Fibroblast of villous mesenchyme (primary cell): ENCODE measurements around the gene NYAP1. TPM values are rescaled to one million over a fixed set of nuclear protein-coding genes. Genes with fewer than 3 reads are reported as not detected.

Source experiments
- DNase-seq: peaks from one replicate; pipeline ENCODE4 v3.0.0-alpha.2; 2010; ENCODE audit warnings: low read depth
- H3K4me3 ChIP-seq: 2 replicates; pipeline ENCODE4 v1.5.1; 2011; ENCODE audit warnings: low read depth, mild to moderate bottlenecking, low read length
- total RNA-seq: library from RNA; depleted of rRNA; stranded (reverse); fragments of >200 nt; gene quantifications from 2 replicates; pipeline ENCODE4 v1.2.3, GENCODE V29; 2012
- TF ChIP-seq, protein P1 (sequence below): IDR thresholded peaks from 2 replicates; pipeline ENCODE4 v1.5.1; 2012; ENCODE audit warnings: low read depth, mild to moderate bottlenecking, low read length; ENCODE audit not compliant: insufficient read depth

Gene NYAP1
- total RNA-seq, 1 donor = 0.43 TPM

DNA sequence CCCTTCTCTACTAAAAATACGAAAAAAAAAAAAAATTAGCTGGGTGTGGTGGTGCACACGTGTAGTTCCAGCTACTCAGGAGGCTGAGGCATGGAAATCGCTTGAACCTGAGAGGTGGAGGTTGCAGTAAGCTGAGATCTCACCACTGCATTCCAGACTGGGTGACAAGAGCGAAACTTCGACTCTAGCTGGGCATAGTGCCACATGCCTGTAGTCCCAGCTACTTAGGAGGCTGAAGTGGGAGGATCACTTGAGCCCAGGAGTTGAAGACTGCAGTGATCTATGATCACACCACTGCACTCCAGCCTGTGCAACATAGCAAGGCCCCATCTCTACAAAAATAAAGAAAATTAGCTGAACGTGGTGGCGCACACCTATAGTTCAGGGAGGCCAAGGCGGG is 18.4 kb upstream of the NYAP1 start:
- DNase-seq = no peak
- TF ChIP-seq, protein P1, sequence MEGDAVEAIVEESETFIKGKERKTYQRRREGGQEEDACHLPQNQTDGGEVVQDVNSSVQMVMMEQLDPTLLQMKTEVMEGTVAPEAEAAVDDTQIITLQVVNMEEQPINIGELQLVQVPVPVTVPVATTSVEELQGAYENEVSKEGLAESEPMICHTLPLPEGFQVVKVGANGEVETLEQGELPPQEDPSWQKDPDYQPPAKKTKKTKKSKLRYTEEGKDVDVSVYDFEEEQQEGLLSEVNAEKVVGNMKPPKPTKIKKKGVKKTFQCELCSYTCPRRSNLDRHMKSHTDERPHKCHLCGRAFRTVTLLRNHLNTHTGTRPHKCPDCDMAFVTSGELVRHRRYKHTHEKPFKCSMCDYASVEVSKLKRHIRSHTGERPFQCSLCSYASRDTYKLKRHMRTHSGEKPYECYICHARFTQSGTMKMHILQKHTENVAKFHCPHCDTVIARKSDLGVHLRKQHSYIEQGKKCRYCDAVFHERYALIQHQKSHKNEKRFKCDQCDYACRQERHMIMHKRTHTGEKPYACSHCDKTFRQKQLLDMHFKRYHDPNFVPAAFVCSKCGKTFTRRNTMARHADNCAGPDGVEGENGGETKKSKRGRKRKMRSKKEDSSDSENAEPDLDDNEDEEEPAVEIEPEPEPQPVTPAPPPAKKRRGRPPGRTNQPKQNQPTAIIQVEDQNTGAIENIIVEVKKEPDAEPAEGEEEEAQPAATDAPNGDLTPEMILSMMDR = no peak
- no peak overlapping the region for H3K4me3 ChIP-seq

- DNase-seq = peak; percentile 67
- H3K4me3 ChIP-seq = no peak overlapping the region
- TF ChIP-seq, protein P1 = peak; percentile 76
Measured at GRCh38 chr7:100465702-100466311, 17.9 kb upstream of the NYAP1 start.

GRCh38 chr7:100466653-100467605 is 16.8 kb upstream of the NYAP1 start:
- no peak for DNase-seq
- H3K4me3 ChIP-seq = no peak overlapping the region
- TF ChIP-seq, protein P1 = no peak

DNA sequence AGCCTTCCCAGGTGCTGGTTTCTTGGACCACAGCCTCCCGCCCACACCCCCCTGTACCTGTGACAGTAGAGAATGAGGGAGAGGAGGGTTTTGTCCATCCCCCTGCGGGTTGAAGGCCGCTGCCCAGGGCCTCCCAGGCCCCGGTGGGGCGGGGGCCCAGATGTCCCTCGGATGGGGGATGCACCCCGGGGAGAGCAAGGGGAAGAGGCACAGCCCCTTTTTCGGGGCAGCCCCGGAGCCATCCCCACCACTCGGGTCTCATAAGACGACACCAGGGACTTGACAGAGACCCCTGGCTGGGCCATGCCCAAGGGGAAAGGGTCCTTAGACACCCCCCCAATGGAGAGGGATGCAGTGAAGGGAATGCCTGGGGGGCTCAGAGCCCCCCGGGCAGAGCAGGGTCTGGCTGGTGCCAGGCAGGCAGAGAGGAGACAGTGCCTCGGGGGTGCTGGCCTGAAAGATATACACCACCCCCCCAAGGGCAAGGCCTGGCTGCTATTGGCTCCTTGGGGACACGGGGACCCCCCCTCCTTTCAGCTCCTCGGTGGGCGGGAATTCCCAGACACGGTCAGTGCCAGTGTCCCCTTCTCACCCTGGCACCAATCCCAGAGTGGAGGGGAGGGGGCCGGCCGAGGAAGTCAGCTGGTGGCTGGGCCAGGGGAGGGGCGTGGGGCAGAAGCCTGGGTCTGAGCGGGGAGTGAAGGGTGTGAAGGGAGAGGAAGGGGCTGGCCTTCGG is 15.9 kb upstream of the NYAP1 start:
- H3K4me3 ChIP-seq = no peak overlapping the region
- TF ChIP-seq, protein P1 = no peak
- no peak for DNase-seq

- no peak overlapping the region for H3K4me3 ChIP-seq
- TF ChIP-seq, protein P1 = peak; percentile 95
- DNase-seq = peak; percentile 71
Measured at GRCh38 chr7:100469227-100470044, 14.3 kb upstream of the NYAP1 start.

GRCh38 chr7:100471021-100471420 is 12.7 kb upstream of the NYAP1 start:
- no peak overlapping the region for H3K4me3 ChIP-seq
- no peak for DNase-seq
- TF ChIP-seq, protein P1 = no peak
